CD4-positive, alpha-beta T cell treated with Interleukin-21 for 1 hour (primary cell): ENCODE results near the gene LBP.
"Not testable (repeated sequence)": the region's sequence is repeated elsewhere in the genome, so short reads cannot be mapped to it uniquely, and the experiment has no call there.

Experiments
- DNase-seq: peaks from one replicate; pipeline ENCODE4 v3.0.0-alpha.2; 2020

Gene LBP

DNA sequence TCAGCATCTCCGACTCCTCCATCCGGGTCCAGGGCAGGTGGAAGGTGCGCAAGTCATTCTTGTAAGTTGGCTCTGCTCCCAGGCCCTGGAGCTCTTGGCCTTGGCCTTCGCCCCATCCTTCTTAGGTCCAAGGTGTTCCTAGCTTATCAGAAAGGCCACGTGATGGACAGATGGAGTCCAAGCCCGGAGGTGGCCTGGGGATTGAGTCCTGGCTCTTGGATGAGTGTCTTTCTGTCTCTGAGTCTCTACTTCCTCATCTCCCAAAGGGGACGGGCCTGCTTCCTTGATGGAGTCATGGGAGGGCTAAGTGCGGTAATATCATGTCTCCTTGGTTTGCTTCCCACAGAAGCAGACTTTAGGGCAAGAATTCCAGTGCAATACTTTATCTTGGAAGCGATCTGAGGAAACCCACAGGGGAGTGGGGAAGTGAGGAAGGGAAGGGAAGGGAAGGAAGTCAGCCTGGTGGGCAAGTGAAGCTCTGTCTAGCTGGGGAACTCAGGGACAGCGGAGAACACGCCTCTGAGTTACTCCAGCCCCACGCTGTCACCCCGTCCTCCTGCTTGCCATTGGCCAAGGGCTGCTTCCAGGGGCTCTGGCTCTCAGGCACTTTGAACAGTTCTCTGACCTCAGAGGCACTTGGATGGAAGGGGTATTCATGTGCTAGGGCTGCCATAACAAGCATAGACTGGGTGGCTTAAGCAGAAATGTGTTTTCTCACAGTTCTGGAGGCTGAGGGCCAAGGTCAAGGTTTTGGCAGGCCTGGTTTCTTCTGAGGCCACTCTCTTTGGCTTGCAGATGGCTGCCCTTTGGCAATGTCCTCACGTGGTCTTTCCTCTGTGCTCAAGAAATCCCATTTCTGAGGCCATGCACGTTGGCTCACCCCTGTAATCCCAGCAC, 4.8 kb downstream of the LBP start:
- DNase-seq = no peak

GRCh38 chr20:38353316-38353715, 7.0 kb downstream of the LBP start:
- DNase-seq = no peak

GRCh38 chr20:38354227-38354626, 7.9 kb downstream of the LBP start:
- DNase-seq = no peak

DNA sequence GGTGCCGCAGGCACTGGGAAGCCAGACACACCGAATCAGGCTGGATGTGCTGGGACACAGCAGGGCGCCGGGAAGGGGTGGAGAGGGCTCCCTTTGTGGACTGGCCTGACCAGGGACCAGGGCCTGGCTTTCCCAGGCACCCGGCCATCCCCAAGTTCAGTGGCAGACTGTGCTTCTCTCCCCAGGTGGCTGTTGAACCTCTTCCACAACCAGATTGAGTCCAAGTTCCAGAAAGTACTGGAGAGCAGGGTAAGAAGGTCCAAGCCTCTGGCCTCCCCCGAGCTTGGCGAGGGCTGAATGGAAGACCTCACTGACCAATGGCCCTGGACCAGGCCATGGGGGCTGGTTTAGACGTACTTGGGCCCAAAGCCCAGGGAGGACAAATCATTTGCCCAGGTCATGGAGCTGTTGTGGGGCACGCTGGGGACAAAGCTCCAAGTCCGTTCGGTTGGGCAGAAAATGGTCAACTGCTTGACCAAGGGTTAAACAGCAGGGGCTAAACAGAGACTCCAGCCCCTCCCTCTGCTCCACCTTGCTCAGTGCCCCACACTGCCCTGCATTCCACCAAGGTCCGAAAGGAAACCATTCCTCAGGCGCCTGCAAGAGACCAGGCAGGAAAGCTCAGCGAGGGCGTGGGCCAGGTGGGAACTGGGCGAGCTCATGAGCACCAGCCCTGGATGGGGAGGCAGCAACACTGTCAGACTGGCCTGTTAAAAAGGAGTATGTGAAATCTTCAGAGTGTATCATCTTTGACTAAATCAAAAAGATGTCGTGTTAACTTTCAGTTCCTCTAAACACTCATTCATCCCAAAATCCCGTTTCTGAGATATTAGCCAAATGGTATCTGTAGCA, 9.1 kb downstream of the LBP start:
- no peak for DNase-seq

- no peak for DNase-seq
Observed at GRCh38 chr20:38357653-38358207, 11.4 kb downstream of the LBP start.

DNA sequence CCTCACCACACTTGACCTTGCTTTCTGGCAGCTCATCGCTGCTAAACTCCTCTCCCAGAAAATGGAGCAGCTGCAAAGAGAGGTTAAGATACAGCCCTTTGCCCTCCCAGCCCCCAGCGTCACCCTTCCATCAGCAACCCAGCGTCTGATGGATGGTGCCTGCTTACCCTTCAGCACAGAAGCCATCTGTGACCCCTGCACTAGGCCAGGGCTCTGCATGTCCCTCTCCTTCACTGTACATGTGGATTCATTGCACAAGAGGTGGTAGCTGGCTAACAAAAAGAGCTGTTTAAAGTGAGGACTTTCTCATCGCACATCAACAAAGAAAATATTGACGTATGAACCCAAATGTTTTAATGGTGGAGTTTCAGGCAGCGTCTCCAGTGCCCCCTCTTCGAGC, 12.3 kb downstream of the LBP start:
- DNase-seq = no peak

GRCh38 chr20:38363004-38363747, 16.9 kb downstream of the LBP start:
- DNase-seq = no peak

DNA sequence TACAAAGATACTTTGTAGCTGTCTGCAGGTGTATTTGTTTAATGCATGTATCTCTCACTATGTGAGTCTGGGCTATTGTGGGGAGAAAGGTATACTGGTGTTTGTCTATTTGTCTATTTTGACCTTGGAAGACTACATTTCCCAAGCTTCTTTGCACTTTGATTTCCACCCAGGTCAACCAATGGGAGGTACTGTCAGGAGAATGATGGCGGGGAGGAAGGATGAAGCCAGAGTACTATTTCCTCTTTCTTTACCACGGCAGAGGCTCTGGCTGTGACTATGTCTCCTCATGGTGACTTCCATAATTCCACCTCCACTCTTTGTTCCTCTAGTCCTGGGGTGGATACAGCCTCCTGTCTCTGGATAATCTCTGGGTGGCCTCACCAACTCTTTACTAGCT, 23.1 kb downstream of the LBP start:
- DNase-seq = peak; percentile 5

DNA sequence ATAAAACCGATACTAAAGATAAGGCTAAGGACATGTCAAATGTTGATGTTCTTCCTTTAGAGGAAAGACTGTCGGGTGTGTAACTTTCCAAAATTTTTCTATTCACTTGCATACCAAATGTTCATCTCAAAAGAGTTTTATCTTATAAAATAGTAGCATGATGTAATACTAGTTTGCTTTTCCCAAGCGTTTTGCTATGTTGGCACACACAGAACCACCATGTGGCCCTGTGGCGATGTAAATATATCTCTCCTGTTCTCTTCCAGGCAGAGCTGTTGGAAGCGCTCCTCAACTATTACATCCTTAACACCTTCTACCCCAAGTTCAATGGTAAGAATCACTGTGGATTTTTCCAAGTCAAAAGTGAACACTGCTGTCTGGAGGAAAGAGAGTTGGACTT, 26.5 kb downstream of the LBP start:
- DNase-seq = no peak

DNA sequence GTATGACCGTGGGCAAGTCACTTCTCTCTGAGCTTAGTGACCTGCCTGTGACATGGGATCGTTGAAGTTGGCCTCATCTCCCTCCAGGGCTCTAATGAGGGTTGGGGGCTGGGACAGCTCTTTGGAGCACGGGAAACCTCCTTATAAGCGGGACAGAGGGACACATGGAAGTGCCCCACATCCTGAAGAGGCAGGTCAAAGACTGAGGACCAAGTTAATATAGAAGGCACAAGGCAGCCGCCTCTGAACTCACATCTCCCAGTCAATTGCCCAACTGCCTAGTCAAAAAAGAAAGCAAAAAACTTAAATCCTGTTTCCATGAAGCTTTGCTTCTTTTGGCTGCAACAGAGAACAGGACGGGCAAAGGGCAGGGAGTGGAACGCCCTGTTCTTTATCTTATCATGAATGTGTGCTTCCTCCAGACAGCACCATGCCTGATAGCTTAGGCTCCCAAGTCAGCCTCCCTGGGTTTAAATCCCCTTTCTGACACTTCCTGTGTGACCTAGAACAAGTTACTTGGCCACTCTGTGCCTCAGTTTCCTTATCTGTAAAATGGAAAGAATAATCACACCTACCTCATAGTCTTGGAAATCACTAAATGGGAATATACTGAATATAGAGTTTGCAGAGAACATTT, 27.1 kb downstream of the LBP start:
- no peak for DNase-seq

GRCh38 chr20:38373898-38374297, 27.6 kb downstream of the LBP start:
- DNase-seq = no peak

- DNase-seq = no peak
Observed at GRCh38 chr20:38377039-38377685, 30.9 kb downstream of the LBP start.

- not testable (repeated sequence) for DNase-seq
Observed at GRCh38 chr20:38377838-38378237, 31.6 kb downstream of the LBP start.

DNA sequence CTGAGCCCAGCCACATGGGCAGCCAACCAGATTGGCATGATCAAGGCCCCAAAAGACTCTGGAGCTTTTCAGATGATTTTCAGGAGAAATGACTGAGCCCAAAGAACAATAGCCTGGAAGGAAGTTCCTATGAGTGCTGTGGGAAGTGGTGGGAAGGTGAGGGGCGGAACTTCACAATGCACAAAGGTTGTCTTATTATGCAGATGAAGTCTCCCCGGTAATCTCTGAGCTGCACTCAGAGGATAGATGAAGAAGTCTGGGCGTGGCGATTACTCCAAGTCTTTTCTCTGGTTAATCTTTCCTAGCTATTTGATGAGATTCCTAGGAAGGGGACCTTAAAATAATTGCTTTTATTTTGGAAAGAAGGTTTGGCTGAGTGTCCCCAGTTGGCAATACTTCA, 36.9 kb downstream of the LBP start:
- no peak for DNase-seq

GRCh38 chr20:38386004-38386403, 39.7 kb downstream of the LBP start:
- DNase-seq = no peak

DNA sequence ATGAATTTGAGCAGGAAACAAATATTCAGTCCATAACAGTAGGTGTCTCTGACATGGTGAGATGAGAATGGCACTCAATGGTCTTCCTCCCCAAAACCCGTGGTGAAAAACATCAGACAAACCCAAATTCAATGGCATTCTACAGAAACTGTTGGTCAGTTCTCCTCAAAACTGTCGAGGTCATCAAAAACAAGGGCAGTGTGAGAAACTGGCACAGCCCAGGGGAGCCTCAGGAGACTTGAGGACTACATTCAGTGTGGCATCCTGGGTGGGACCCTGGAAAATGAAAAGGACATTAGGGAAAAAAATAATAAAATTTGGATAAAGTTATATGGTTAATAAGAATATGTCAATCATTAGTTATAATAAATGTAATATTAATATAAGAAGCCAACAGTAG, 40.6 kb downstream of the LBP start:
- DNase-seq = no peak

DNA sequence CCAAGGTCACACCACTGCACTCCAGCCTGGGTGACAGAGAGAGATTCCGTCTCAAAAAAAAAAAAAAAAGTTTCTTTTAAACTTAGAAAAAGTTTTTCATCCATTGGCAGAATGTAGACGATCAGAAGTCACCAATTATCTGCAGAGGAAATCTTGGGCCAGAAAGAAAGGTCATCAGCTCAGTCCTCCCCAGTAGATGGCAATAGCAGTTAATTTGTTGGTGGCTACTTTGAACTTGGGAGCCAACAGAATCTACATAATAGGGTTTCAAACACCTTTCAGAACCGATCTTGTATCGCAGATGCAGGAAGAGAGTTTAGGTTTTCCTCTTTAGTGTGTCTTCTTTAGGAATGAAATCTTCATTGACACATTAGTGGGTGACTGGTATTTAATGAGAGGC, 41.7 kb downstream of the LBP start:
- DNase-seq = no peak

GRCh38 chr20:38392356-38392755, 46.1 kb downstream of the LBP start:
- no peak for DNase-seq

- DNase-seq = no peak
Observed at GRCh38 chr20:38393259-38393658, 47.0 kb downstream of the LBP start.

- no peak for DNase-seq
Observed at GRCh38 chr20:38395165-38395564, 48.9 kb downstream of the LBP start.

GRCh38 chr20:38395751-38396395, 49.6 kb downstream of the LBP start:
- DNase-seq = not testable (repeated sequence)
